ENCODE data around the gene PRDX3. TPM values are rescaled to one million over a fixed set of nuclear protein-coding genes. Genes with fewer than 3 reads are reported as not detected.

The PRDX3 gene
- 438 and 453 TPM in 2 replicates for polyA plus RNA-seq (2014; cell fraction: cytosol; rRNA removed)
- polyA plus RNA-seq (2014; cell fraction: nucleus; rRNA removed) = 217 and 287 TPM in 2 replicates

DNA sequence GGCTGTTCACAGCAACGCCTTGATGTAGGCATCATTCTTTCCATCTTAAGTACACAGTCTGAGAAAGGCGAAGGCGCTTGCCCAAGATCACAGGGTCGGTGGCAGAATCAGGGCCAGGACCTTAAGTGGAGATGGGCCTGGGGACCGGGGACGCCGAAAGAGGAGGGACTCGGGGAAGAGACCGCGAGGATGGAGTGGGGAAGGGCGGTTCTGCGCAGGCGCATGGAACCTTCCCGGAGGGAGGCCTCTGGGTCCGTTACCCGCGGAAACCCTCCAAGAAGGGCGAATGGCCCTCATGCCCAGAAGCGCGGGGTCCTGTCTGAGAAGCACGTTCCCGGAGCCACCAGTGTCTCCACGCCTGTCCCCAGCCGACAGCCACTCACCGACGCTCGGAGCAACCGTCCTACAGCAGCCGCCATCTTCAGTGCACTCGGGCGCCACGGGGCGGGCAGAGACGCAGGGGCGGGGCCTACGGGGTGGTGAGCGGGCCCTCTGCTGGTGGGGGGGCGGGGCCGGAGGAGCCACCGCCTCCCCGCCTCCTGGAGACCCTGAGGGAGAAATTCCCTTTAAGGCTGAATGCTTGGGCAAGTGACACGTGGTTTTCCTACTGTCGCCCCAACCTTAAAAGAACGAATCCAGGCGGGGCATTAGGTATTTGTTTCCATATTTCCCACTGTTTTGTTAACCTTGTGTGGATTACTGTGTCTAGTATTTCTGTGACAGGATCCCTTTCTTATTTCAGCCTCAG lies at the start of gene PRDX3:
PRDX3 (minus strand) TSS at position 441 of the 748 bp plus-strand sequence; CDS start at position 419, 22 bp downstream.
- peak; percentile 92 for DNase-seq (ENCODE audit: low spot score)

DNA sequence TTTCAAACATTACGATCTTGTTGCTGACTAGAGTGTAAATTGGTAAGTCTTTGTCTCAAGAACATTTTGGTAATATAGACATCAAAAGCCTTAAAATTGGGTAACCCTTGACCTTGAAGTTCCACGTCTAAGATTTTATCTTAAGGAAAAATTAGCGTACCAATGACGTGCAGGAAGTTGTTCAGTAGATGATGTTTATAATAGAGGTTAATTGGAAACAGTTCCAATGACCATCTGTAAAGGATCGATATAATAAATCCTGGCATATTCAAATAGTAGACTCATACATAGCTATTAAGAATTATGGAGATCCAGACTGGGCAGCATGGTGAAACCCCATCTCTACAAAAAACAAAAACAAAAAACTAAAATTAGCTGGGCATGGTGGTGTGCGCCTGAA lies 49.2 kb upstream of the PRDX3 start:
- no peak for DNase-seq (ENCODE audit: low spot score)

DNA sequence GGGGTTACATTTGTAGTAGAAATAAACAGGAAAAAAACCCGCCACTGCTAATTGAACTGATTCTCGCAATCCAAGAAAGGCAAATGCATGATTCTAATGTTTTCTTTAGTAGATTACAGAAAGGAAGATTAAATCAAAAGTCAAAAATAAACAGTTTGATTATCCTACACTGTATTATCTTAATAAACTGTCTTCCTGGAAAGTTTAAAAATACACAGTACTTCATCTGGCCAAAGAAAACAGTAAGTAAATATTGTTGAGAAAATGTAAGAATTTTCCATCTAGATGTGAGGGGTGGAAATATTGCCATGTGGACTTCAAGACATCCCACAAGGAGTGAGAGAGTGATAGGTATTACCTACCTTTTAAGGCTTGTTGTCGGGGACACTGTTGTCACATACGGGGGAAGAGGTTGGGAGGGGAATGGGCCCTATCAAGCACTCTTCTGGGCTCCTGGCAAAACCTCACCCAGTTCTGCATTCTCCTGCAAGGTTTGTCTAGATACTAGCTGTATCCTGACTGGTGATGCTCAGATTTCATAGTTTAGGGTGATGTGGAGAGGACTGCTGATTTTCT lies 46.6 kb upstream of the PRDX3 start:
- DNase-seq (ENCODE audit: low spot score) = no peak

- no peak for DNase-seq (ENCODE audit: low spot score)
Observed at GRCh38 chr10:119222966-119223386, 44.4 kb upstream of the PRDX3 start.

DNA sequence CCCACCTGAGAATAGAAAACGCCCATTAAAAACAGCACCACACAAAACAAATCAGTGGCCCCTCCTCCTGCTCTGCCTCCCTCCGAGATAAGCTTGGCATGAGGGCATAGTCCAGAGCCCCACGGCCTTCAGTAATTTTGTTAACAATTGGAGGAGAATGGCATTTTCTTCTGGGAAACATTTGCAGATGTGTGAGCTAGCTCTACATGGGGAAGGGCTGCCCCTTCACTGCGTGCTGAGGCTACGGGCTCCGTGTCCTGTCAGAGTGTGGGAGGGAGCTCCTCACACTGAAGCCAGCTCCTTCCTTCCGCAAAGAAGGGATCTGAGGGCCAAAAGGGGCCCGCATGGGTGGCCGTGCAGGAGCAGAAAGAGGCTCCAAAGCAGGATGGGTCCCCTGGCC lies 43.9 kb upstream of the PRDX3 start:
- no peak for DNase-seq (ENCODE audit: low spot score)

DNA sequence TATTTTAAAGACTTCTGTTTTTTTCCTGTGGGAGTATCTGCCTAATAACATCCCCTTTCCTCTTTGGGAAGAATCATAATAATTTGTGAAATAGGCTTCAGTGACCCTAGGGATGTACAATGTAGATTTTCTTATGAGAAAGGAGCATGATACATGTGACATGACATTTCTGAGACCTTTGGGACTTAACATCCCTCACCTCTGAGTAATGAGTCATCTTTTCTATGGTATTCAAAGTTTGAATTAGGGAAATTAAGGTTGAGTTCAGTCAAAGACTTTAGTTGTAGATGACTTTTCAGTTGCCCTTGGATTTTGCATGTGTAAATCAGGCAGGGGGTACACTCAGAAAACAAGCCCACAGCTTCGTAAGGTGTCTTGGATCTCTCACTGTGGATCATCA lies 43.1 kb upstream of the PRDX3 start:
- no peak for DNase-seq (ENCODE audit: low spot score)

GRCh38 chr10:119221201-119221600 lies 42.6 kb upstream of the PRDX3 start:
- no peak for DNase-seq (ENCODE audit: low spot score)

DNA sequence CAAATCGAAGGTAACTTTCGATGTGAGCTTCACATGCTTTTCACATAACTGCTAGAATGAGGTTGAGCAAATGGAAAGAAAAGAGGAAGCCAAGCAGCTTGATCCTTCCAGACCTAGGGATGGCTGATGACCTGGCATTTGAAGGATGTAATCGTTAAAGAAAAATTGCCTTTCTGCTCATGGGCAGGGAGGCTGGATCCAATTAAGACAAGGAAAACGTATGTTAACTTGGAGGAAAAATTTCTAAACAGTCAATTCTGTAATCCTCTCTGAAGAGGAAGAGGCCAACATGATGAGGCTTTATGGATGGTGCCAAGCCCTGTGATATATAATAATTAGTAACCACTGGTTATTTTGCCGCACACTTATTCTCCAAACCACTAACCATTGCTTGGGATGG lies 41.3 kb upstream of the PRDX3 start:
- no peak for DNase-seq (ENCODE audit: low spot score)

GRCh38 chr10:119217991-119218490 lies 39.4 kb upstream of the PRDX3 start:
- no peak for DNase-seq (ENCODE audit: low spot score)

DNA sequence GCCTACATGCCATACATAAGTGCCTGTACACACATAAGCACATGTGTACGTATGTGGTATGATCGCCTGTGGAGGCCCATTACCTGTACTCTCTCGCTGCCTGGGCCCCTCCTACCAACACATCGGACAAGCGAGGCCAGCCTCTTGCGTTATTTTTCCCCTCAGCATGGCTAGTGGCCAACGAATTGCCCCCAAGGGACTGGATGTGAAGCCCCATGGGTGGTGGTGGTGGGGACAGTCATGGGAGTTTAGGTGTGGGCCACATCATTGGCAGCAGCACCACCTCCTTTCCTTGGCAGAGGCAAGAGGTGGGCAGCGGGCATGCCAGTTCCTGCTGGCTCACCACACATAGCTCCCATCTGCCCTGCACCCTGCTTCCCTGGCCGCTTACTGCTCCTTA lies 38.8 kb upstream of the PRDX3 start:
- DNase-seq (ENCODE audit: low spot score) = no peak

DNA sequence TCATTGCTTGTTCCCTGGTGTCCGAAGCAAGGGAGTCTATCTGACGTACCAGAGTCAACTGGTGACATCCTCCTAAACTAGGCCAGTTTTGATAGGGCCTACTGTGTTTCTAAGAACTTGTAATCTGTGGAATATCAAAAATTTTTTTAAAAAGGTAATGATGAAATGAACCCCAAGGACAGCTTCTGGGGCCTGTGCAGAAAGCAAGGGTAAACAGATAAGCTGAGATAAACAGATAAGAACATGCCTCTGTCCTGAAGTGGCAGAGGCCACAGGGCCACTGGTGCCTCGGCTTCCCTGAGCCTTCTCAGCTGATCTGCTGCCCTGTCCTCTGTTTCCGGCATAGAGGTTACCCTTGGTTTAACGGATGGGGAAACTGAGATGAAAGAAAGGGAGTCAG lies 37.5 kb upstream of the PRDX3 start:
- DNase-seq (ENCODE audit: low spot score) = no peak

DNA sequence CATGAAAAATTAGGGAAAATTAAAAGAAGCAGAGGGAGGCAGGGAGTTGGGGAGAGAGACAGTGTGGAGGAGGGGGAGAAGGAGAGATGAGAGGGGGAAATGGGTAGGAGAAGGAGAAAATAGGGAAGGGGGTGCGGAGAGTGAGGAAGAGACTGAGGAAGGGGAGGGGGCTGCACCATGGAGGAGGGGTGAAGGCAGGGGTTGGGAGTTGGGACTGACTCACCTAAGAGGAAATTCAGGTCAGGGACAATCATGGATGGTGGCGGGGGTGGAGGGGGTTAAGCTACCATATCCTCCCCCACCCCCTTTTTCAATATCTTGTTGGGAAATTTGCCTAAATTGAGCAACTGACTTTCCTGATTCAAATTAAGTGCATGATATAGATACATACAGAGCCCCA lies 36.8 kb upstream of the PRDX3 start:
- DNase-seq (ENCODE audit: low spot score) = no peak

DNA sequence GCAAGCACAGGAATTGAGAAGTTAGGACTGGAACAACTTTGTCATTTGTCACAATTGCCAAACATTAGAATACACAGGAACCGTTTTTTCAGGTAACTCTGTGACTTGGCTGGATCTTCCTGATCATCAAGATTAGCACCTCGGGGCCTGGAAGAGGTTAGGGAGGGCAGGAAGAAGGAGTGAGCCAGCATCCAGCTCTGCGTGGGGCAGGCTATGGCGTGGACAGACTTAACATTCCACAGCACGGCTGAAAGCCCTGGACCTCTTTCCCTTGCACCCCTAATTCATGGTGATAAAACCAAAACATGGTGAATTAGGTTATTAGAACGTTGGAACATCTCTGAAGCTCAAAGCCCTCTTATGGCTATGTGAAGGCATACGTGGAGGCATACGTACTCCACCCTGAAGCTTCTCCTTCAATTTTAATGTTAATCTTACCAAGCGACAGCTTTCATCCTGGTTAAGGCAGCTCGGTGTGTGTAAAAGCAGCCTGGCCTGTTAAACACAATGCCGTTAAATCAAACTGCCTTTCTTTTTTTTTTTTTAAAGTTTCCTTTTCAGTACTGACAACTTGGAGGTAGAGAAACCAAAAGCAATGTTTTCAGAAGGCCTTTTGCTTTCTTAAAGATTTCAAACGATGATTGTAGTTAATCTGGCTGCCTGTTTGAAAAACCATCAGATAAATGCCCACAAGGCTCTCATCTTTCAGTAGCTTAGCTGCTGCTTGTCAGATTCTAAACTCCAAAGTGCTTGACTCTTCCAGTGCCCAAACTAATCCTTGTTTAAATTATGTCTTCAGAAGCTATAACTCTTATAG lies 33.2 kb upstream of the PRDX3 start:
- peak; percentile 84 for DNase-seq (ENCODE audit: low spot score)

DNA sequence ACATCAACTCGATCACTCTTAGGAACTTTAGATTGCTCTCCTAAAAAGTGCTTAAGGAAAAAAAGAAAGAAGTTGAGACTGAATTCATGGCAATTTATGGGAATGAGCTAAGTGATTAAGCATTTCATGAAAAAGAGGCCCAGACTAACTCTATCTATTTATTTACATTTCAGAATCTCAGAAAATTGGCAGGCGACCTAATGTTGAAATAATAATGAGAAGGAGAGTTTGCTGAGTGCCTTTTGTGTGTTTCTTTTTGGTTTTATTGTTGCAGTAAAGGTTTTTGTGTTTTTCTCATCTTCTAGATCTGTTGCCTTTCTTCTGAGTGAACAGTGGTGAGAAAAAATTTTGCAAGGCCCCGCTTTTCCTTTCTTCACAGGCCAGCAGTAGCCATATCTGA lies 32.6 kb upstream of the PRDX3 start:
- peak; percentile 37 for DNase-seq (ENCODE audit: low spot score)

DNA sequence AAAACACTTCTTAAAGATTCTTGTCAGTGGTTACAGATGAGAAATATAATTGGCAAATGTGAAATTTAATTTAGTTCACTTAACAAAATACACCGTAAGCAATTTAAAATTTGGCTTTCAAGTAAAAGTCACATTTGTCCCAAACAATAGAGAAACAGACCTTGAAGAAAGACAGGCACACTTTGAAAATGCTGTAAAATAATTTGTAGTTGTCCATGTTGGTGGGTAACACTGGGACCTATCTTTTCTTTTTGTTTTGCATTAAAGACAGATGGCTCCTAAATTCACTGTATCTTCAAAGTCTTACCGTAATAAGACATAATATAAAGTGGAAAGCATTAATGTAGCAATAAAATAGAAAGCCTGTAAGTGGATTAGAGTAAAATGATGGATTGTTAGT lies 32.0 kb upstream of the PRDX3 start:
- DNase-seq (ENCODE audit: low spot score) = peak; percentile 96

DNA sequence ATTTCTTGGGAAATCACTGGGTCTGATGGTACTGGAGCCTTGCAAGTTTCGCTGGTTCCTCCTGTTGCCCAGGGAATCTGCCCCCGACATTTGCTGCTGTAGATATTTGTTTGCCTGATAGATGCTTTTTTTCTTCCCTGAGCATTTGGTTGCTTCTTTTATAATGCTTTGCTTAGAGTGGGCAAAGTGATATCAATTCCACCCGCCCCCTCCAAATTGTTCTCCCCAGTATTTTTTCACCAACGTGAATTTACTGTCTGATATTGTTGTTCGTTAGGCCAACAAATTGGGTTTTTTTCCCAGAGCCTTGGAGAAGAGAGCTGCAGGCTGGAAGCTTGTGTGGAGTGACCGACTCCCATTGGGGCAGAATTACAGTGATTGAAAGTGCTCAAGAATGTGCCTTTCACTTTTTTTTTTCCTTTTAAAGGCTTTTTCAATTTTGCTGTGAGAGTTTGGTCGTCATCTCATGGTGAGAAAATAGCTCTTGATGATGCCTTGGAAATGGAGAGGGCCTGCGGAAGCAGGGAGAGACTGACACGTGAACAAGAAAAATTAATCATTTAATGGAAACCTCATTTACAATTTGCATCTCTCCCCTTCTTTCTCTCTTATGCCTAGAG lies 31.2 kb upstream of the PRDX3 start:
- no peak for DNase-seq (ENCODE audit: low spot score)

- DNase-seq (ENCODE audit: low spot score) = peak; percentile 88
Observed at GRCh38 chr10:119209035-119209735, 30.6 kb upstream of the PRDX3 start.

DNA sequence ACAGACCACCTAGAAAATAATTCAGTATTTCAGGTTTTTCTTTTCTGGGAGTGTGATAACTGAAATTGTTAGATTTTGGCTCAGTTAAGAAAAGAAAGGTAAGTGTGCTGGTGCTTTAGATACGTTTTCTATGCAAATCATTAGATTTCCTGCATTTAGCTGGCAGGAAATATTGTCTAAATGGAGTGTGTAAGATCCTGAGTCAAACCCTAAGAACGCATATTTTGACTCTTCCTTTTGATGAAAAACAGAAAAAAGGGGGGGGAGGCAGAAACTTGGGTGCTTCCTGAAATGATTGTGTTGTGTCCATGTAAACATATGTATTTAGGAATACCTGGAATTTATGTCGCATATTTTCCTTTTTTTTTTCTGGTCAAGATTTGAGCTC lies 29.9 kb upstream of the PRDX3 start:
- DNase-seq (ENCODE audit: low spot score) = no peak

GRCh38 chr10:119207713-119208552 lies 29.3 kb upstream of the PRDX3 start:
- peak; percentile 47 for DNase-seq (ENCODE audit: low spot score)

- DNase-seq (ENCODE audit: low spot score) = peak; percentile 98
Observed at GRCh38 chr10:119207366-119207666, 28.7 kb upstream of the PRDX3 start, which contains the start of gene GRK5. TSS of gene GRK5 (plus strand) at chr10:119207571. CDS start at chr10:119207918, 347 bp downstream.

Data from SK-N-DZ (cell line).